ENCODE results near the gene KRTAP10-6.
"Not testable (repeated sequence)": the region's sequence is repeated elsewhere in the genome, so short reads cannot be mapped to it uniquely, and the experiment has no call there.

GRCh38 chr21:44638506-44639330 is 46.4 kb upstream of the KRTAP10-6 start:
- not testable (repeated sequence) for TF ChIP-seq CTCF, POLR2A (IDR thresholded peaks at IDR 0.05)
